Neural cell (in vitro differentiated cells): ENCODE measurements around the gene C10orf120. TPM values are rescaled to one million over a fixed set of nuclear protein-coding genes. Genes with fewer than 3 reads are reported as not detected.

Experiments
- H2AFZ ChIP-seq: fragments of 200-600, 300-800 bp; sonication (generic), shearing (Covaris generic); 2 replicates; pipeline ENCODE4 v1.6.0; 2014; ENCODE audit warnings: low read depth, mild to moderate bottlenecking, antibody characterized with exemption, low read length, moderate library complexity
- H3F3A ChIP-seq: fragments of 200-600 bp; shearing (Covaris generic); 2 replicates; pipeline ENCODE4 v1.6.1; 2016; ENCODE audit warnings: mild to moderate bottlenecking, moderate library complexity, mixed read lengths, antibody characterized with exemption, low read length; ENCODE audit not compliant: insufficient read depth, poor library complexity, severe bottlenecking
- H3K27ac ChIP-seq: fragments of 200-600, 300-800 bp; sonication (generic), shearing (Covaris generic); 2 replicates; pipeline ENCODE4 v1.5.1; 2014; ENCODE audit warnings: mild to moderate bottlenecking, low read length, moderate library complexity
- H3K27me3 ChIP-seq: fragments of 300-800, 200-600 bp; sonication (generic), shearing (Covaris generic); 2 replicates; pipeline ENCODE4 v1.6.0; 2014; ENCODE audit warnings: mild to moderate bottlenecking, low read depth, low read length, moderate library complexity; ENCODE audit not compliant: insufficient read depth
- H3K36me3 ChIP-seq: fragments of 300-800, 200-600 bp; sonication (generic), shearing (Covaris generic); 2 replicates; pipeline ENCODE4 v1.5.1; 2014; ENCODE audit warnings: mild to moderate bottlenecking, antibody characterized with exemption, low read length, moderate library complexity; ENCODE audit not compliant: insufficient read depth
- H3K4me2 ChIP-seq: fragments of 300-800, 200-600 bp; sonication (generic), shearing (Covaris generic); 2 replicates; pipeline ENCODE4 v1.6.0; 2014; ENCODE audit warnings: mild to moderate bottlenecking, low read length
- H3K4me3 ChIP-seq: fragments of 300-800, 200-600 bp; sonication (generic), shearing (Covaris generic); 2 replicates; pipeline ENCODE4 v1.5.1; 2014; ENCODE audit warnings: mild to moderate bottlenecking, low read length, moderate library complexity
- H3K79me2 ChIP-seq: fragments of 200-600 bp; shearing (Covaris generic); replicated peaks from 2 replicates; pipeline ENCODE4 v1.6.0; 2014; ENCODE audit warnings: mild to moderate bottlenecking, low read length, moderate library complexity; ENCODE audit not compliant: insufficient read depth
- H3K9ac ChIP-seq: fragments of 300-800, 200-600 bp; sonication (generic), shearing (Covaris generic); 2 replicates; pipeline ENCODE4 v1.6.1; 2016; ENCODE audit warnings: mild to moderate bottlenecking, low read length, mixed read lengths
- H3K9me2 ChIP-seq: fragments of 200-600 bp; shearing (Covaris generic); 2 replicates; pipeline ENCODE4 v1.6.1; 2016; ENCODE audit warnings: mild to moderate bottlenecking, low read length, mixed read lengths; ENCODE audit not compliant: insufficient read depth
- H3K9me3 ChIP-seq: fragments of 200-600, 300-800 bp; sonication (generic), shearing (Covaris generic); 2 replicates; pipeline ENCODE4 v1.6.1; 2016; ENCODE audit warnings: mild to moderate bottlenecking, mixed run types, low read length, moderate library complexity, mixed read lengths
- H4K20me1 ChIP-seq: fragments of 200-600 bp; shearing (Covaris generic); 2 replicates; pipeline ENCODE4 v1.6.1; 2016; ENCODE audit warnings: mild to moderate bottlenecking, mixed run types; ENCODE audit not compliant: insufficient read depth
- CTCF ChIP-seq: fragments of 450-650 bp; IDR thresholded peaks from 2 replicates; pipeline ENCODE4 v1.5.1; 2014; ENCODE audit warnings: antibody characterized with exemption, mild to moderate bottlenecking, moderate library complexity; ENCODE audit not compliant: poor library complexity, severe bottlenecking
- EP300 ChIP-seq: fragments of 450-650 bp; conservative IDR thresholded peaks from 2 replicates; pipeline ENCODE4 v1.6.1; 2014; ENCODE audit warnings: antibody characterized with exemption, mild to moderate bottlenecking, moderate library complexity; ENCODE audit not compliant: poor library complexity, severe bottlenecking
- EZH2 ChIP-seq: fragments of 200-600, 300-800 bp; shearing (Covaris generic), sonication (generic); IDR thresholded peaks from 2 replicates; pipeline ENCODE4 v1.6.1; 2014; ENCODE audit warnings: antibody characterized with exemption, low read length, borderline replicate concordance, mild to moderate bottlenecking; ENCODE audit not compliant: insufficient read depth, poor library complexity, severe bottlenecking
- MXI1 ChIP-seq: fragments of 450-650 bp; conservative IDR thresholded peaks from 2 replicates; pipeline ENCODE4 v1.6.1; 2014; ENCODE audit warnings: antibody characterized with exemption, mild to moderate bottlenecking; ENCODE audit not compliant: poor library complexity, severe bottlenecking
- POLR2AphosphoS5 ChIP-seq: IDR thresholded peaks from 2 replicates; pipeline ENCODE4 v1.6.1; 2012
- RAD21 ChIP-seq: fragments of 450-650 bp; conservative IDR thresholded peaks from 2 replicates; pipeline ENCODE4 v1.6.1; 2014; ENCODE audit warnings: antibody characterized with exemption, mild to moderate bottlenecking, moderate library complexity
- REST ChIP-seq: IDR thresholded peaks from 2 replicates; pipeline ENCODE4 v1.6.1; 2012; ENCODE audit warnings: borderline replicate concordance
- SMC3 ChIP-seq: fragments of 450-650 bp; conservative IDR thresholded peaks from 2 replicates; pipeline ENCODE4 v1.6.1; 2014; ENCODE audit warnings: antibody characterized with exemption, mild to moderate bottlenecking, moderate library complexity; ENCODE audit not compliant: poor library complexity
- TAF1 ChIP-seq: IDR thresholded peaks from 2 replicates; pipeline ENCODE4 v1.6.1; 2012; ENCODE audit warnings: low read depth
- polyA plus RNA-seq: library from polyadenylated mRNA; depleted of rRNA; stranded (reverse); fragments of >200 nt; gene quantifications from 2 replicates; pipeline ENCODE4 v1.2.3, GENCODE V29; 2014

C10orf120 gene
- polyA plus RNA-seq, 1 donor from 2014 or later = not detected

DNA sequence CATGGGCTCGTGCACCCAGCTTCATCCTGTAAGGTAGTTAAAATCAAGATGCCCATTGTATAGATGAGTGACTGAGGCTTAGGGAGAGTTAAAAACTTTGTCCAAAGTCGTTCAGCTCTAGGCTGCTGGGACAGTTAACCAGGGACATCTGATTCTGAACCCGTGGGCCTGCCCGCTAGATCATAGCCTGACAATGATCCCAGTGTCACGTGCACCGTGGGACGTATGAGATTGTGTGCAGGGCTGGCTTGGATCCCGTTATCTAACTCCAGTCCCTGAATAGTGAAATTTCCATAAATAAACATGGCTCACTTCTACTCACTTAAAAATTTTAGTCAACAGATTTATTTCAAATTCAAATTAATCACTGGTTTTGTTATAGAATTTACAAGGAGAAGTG is 24.9 kb downstream of the C10orf120 start:
- Histone ChIP-seq H4K20me1 (no peaks in the 10 kb centered on the region), H3K9me3 (no peaks in the 10 kb centered on the region), H3K9ac (no peak overlapping the region), H3K4me3 (no peak overlapping the region), H3K27ac (no peak overlapping the region), H2AFZ (no peak overlapping the region), H3K9me2 (no peaks in the 10 kb centered on the region), H3K4me2 (no peak overlapping the region), H3K27me3 (no peaks in the 10 kb centered on the region), H3K36me3 (no peaks in the 10 kb centered on the region), H3K79me2 (no peaks in the 10 kb centered on the region), H3F3A (no peaks in the 10 kb centered on the region)
- TF ChIP-seq MXI1 = no peak
- TF ChIP-seq TAF1 = no peak
- no peak for TF ChIP-seq RAD21
- TF ChIP-seq POLR2AphosphoS5 = no peak
- TF ChIP-seq EP300 = no peak
- TF ChIP-seq REST = no peak
- TF ChIP-seq EZH2 = no peak

GRCh38 chr10:122673731-122674130 is 25.9 kb downstream of the C10orf120 start:
- no peak overlapping the region for H3K4me2 ChIP-seq
- H2AFZ ChIP-seq = no peak overlapping the region
- no peaks in the 10 kb centered on the region for H3K9me2 ChIP-seq
- no peaks in the 10 kb centered on the region for H3K79me2 ChIP-seq
- H3K4me3 ChIP-seq = no peak overlapping the region
- no peaks in the 10 kb centered on the region for H3K9me3 ChIP-seq
- no peaks in the 10 kb centered on the region for H3K27me3 ChIP-seq
- H3K36me3 ChIP-seq = no peaks in the 10 kb centered on the region
- no peaks in the 10 kb centered on the region for H3F3A ChIP-seq
- TF ChIP-seq RAD21 (no peak), POLR2AphosphoS5 (no peak), CTCF (no peak), MXI1 (no peak), EP300 (no peak)
- no peak overlapping the region for H3K27ac ChIP-seq
- H4K20me1 ChIP-seq = no peaks in the 10 kb centered on the region
- no peak overlapping the region for H3K9ac ChIP-seq

DNA sequence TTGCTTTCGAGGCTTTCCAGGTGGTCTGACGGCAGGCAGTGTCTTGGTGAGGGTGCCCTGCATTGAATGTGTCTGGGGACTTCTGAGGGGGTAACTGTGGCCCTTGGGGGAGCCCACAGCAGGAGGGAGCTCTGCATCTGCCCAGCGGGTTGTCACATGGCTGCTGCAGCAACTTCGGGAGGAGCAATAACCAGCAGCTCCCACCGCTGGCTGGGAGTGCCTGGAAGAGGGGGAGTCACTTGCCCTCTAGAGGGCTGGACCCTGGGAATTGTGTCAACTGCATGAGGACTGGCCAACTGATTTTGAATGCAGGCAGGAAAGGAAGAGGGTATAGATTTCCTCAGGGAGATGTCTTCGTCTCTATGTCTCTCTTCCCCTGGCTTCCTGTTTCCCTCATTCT is 26.4 kb downstream of the C10orf120 start:
- H3K27ac ChIP-seq = no peak overlapping the region
- no peak for TF ChIP-seq EZH2
- no peak for TF ChIP-seq POLR2AphosphoS5
- no peak for TF ChIP-seq SMC3
- no peak for TF ChIP-seq MXI1
- no peak for TF ChIP-seq TAF1
- no peak for TF ChIP-seq RAD21
- TF ChIP-seq CTCF = no peak
- TF ChIP-seq REST = no peak
- no peak for TF ChIP-seq EP300
- H3K9me2 ChIP-seq = no peaks in the 10 kb centered on the region
- H3K79me2 ChIP-seq = no peaks in the 10 kb centered on the region
- H2AFZ ChIP-seq = no peak overlapping the region
- H3F3A ChIP-seq = no peaks in the 10 kb centered on the region
- H3K9ac ChIP-seq = no peak overlapping the region
- H4K20me1 ChIP-seq = no peaks in the 10 kb centered on the region
- H3K4me2 ChIP-seq = no peak overlapping the region
- no peaks in the 10 kb centered on the region for H3K36me3 ChIP-seq
- H3K4me3 ChIP-seq = no peak overlapping the region
- no peaks in the 10 kb centered on the region for H3K9me3 ChIP-seq
- no peaks in the 10 kb centered on the region for H3K27me3 ChIP-seq
